ENCODE results near the gene EXOSC5. TPM values are rescaled to one million over a fixed set of nuclear protein-coding genes. Genes with fewer than 3 reads are reported as not detected.

EXOSC5 gene
- total and polyA plus RNA-seq, 2 of the 13 experiments (the other 11 are each of a cell fraction or from before 2014, with no cell fraction given): 24.1 to 26.5 TPM

DNA sequence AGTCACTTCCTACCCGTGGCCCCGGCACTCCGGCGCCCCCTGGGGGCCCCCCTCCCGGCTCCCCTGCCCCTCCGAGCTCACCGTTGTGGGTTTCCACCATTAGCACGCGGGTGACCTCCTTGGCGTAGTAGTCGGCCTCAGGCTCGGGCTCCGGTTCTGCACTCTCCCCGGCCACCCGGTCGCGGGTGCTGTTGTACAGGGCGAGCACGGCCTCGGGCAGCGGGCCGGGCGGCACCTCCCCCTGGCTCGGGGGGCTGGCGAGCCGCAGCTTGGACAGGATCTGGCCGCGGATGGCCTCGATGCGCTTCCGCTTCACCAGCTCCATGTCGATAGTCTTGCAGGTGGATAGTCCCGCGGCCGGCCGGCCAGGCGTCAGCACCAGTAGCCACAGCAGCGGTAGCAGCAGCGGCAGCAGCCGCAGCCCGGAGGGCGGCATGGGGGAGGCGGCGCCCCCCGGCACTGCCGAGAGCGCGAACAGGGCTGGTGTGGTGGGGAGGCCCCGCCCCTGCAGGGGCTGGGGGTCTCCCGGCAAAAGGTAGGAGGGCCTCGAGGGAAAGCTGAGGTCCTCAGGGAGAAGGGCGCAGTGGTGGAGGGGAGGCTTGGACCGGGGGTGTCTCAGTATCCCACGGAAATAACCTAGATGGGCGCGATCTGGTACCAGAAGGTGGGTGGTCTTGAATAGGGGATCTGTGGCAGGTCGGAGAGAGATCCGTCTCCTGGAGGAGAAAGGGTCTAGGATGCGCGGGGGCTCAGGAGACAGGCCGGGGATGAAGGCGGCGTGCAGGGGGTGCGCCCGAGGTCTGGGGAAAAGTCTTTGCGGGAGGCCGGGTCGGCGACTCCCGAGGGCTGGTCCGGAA lies 44.3 kb downstream of the EXOSC5 start (continued):
- TF ChIP-seq, protein P1, sequence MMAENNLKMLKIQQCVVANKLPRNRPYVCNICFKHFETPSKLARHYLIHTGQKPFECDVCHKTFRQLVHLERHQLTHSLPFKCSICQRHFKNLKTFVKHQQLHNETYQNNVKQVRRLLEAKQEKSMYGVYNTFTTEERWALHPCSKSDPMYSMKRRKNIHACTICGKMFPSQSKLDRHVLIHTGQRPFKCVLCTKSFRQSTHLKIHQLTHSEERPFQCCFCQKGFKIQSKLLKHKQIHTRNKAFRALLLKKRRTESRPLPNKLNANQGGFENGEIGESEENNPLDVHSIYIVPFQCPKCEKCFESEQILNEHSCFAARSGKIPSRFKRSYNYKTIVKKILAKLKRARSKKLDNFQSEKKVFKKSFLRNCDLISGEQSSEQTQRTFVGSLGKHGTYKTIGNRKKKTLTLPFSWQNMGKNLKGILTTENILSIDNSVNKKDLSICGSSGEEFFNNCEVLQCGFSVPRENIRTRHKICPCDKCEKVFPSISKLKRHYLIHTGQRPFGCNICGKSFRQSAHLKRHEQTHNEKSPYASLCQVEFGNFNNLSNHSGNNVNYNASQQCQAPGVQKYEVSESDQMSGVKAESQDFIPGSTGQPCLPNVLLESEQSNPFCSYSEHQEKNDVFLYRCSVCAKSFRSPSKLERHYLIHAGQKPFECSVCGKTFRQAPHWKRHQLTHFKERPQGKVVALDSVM (CRISPR knock-in tag; IDR thresholded peaks at IDR 0.05): peak; percentile 43; the same call in 1 of the 2 replicates
- TF ChIP-seq FIP1L1 (IDR thresholded peaks at IDR 0.05; ENCODE audit: borderline replicate concordance, insufficient read depth, low read depth, low read length) (no peak), CAMTA2 (CRISPR knock-in tag; IDR thresholded peaks at IDR 0.05; ENCODE audit: borderline replicate concordance) (no peak), MTA1 (CRISPR knock-in tag; IDR thresholded peaks at IDR 0.05; ENCODE audit: borderline replicate concordance) (peak; percentile 65; the same call in 1 of the 2 replicates), HIVEP1 (CRISPR knock-in tag; IDR thresholded peaks at IDR 0.05) (no peak), ZNF552 (CRISPR knock-in tag; IDR thresholded peaks at IDR 0.05; ENCODE audit: borderline replicate concordance) (0 out of 2 replicates have a peak, but pooled peaks have one; percentile 43), TCF7L2 (IDR thresholded peaks at IDR 0.05; ENCODE audit: low read depth, low read length) (no peak), ZNF317 (CRISPR knock-in tag; IDR thresholded peaks at IDR 0.05) (no peak), KDM2A (CRISPR knock-in tag; IDR thresholded peaks at IDR 0.05; ENCODE audit: borderline replicate concordance, low read depth) (peak; percentile 63), SMARCE1 (IDR thresholded peaks at IDR 0.05; ENCODE audit: borderline replicate concordance) (no peak), SMARCC2 (IDR thresholded peaks at IDR 0.05) (no peak), RNF2 (conservative IDR thresholded peaks at IDR 0.05; ENCODE audit: low read depth) (0 out of 2 replicates have a peak, but pooled peaks have one; percentile 49), NFYC (CRISPR knock-in tag; IDR thresholded peaks at IDR 0.05) (0 out of 2 replicates have a peak, but pooled peaks have one; percentile 9), ZNF816 (CRISPR knock-in tag; IDR thresholded peaks at IDR 0.05; ENCODE audit: borderline replicate concordance) (no peak), ZNF607 (CRISPR knock-in tag; IDR thresholded peaks at IDR 0.05; ENCODE audit: borderline replicate concordance) (peak; percentile 58; the same call in 1 of the 2 replicates), MED13 (CRISPR knock-in tag; IDR thresholded peaks at IDR 0.05) (no peak), ZNF296 (CRISPR knock-in tag; conservative IDR thresholded peaks at IDR 0.05) (no peak), MEIS2 (CRISPR knock-in tag; IDR thresholded peaks at IDR 0.05) (no peak)
- TF ChIP-seq, protein P2, sequence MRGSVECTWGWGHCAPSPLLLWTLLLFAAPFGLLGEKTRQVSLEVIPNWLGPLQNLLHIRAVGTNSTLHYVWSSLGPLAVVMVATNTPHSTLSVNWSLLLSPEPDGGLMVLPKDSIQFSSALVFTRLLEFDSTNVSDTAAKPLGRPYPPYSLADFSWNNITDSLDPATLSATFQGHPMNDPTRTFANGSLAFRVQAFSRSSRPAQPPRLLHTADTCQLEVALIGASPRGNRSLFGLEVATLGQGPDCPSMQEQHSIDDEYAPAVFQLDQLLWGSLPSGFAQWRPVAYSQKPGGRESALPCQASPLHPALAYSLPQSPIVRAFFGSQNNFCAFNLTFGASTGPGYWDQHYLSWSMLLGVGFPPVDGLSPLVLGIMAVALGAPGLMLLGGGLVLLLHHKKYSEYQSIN (CRISPR knock-in tag; IDR thresholded peaks at IDR 0.05; ENCODE audit: borderline replicate concordance): no peak
- TF ChIP-seq, protein P3, sequence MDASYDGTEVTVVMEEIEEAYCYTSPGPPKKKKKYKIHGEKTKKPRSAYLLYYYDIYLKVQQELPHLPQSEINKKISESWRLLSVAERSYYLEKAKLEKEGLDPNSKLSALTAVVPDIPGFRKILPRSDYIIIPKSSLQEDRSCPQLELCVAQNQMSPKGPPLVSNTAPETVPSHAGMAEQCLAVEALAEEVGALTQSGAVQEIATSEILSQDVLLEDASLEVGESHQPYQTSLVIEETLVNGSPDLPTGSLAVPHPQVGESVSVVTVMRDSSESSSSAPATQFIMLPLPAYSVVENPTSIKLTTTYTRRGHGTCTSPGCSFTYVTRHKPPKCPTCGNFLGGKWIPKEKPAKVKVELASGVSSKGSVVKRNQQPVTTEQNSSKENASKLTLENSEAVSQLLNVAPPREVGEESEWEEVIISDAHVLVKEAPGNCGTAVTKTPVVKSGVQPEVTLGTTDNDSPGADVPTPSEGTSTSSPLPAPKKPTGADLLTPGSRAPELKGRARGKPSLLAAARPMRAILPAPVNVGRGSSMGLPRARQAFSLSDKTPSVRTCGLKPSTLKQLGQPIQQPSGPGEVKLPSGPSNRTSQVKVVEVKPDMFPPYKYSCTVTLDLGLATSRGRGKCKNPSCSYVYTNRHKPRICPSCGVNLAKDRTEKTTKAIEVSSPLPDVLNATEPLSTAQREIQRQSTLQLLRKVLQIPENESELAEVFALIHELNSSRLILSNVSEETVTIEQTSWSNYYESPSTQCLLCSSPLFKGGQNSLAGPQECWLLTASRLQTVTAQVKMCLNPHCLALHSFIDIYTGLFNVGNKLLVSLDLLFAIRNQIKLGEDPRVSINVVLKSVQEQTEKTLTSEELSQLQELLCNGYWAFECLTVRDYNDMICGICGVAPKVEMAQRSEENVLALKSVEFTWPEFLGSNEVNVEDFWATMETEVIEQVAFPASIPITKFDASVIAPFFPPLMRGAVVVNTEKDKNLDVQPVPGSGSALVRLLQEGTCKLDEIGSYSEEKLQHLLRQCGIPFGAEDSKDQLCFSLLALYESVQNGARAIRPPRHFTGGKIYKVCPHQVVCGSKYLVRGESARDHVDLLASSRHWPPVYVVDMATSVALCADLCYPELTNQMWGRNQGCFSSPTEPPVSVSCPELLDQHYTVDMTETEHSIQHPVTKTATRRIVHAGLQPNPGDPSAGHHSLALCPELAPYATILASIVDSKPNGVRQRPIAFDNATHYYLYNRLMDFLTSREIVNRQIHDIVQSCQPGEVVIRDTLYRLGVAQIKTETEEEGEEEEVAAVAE (CRISPR knock-in tag; IDR thresholded peaks at IDR 0.05; ENCODE audit: borderline replicate concordance): no peak
- TF ChIP-seq, protein P4, sequence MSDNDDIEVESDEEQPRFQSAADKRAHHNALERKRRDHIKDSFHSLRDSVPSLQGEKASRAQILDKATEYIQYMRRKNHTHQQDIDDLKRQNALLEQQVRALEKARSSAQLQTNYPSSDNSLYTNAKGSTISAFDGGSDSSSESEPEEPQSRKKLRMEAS (IDR thresholded peaks at IDR 0.05): peak; percentile 47; the same call in 1 of the 2 replicates
